A549 (cell line): ENCODE results near the gene ALKBH6. TPM values are rescaled to one million over a fixed set of nuclear protein-coding genes. Genes with fewer than 3 reads are reported as not detected.

Experiments used
- ATAC-seq, 2 experiments: fragments of 200-7000 bp in 1 of 2; fragments of >200 bp in 1 of 2; cut with Nextera tagmentation in 1 of 2; cut with Tn5 transposase in 1 of 2; 3 replicates each; pipeline versions ENCODE4 v1.8.0 to v1.9.1; 2018 to 2020; ENCODE audit warnings: mild to moderate bottlenecking in 1 of 2, moderate library complexity in 1 of 2
- CTCF ChIA-PET: fragments of 300-600 bp; sonication (Branson Sonifier 250); formaldehyde crosslinking; extraction: SDS; loops from one replicate; lab custom pipeline; 2021; ENCODE audit warnings: antibody characterized with exemption, inconsistent platforms; lab: Yijun Ruan, JAX
- POLR2A ChIA-PET: fragments of 350-600 bp; formaldehyde crosslinking; extraction: SDS; loops from one replicate; lab custom pipeline; 2021; ENCODE audit warnings: antibody characterized with exemption, inconsistent platforms; lab: Yijun Ruan, JAX
- DNase-seq, 2 experiments: peaks; one replicate each; pipeline versions ENCODE4 v3.0.0 to v3.0.0-alpha.2; 2011 to 2016; ENCODE audit warnings: low read depth in 1 of 2, low spot score in 1 of 2
- FAIRE-seq: peaks from 2 replicates; lab custom pipeline; 2011; peaks lifted over from hg19 to GRCh38; lab: Jason Lieb, UNC
- H3K27ac ChIP-seq, 2 experiments: fragments of >200 bp; sonication (Bioruptor Twin); formaldehyde crosslinking; 3 replicates each; pipeline ENCODE4 v1.5.1; 2016 to 2017
- H3K4me1 ChIP-seq: fragments of >200 bp; sonication (Bioruptor Twin); formaldehyde crosslinking; 3 replicates; pipeline ENCODE4 v1.6.1; 2016
- H3K4me2 ChIP-seq: fragments of >200 bp; sonication (Bioruptor Twin); formaldehyde crosslinking; 3 replicates; pipeline ENCODE4 v1.6.1; 2016
- H3K4me3 ChIP-seq: fragments of >200 bp; sonication (Bioruptor Twin); formaldehyde crosslinking; 3 replicates; pipeline ENCODE4 v1.5.1; 2016
- H3K9me3 ChIP-seq: fragments of >200 bp; sonication (Bioruptor Twin); formaldehyde crosslinking; 3 replicates; pipeline ENCODE4 v1.6.1; 2016
- CBX8 ChIP-seq: fragments of 200-600 bp; sonication (generic); IDR thresholded peaks from 2 replicates; pipeline ENCODE4 v1.6.1; 2016
- CHD4 ChIP-seq: fragments of 200-600 bp; sonication (generic); IDR thresholded peaks from 2 replicates; pipeline ENCODE4 v1.6.1; 2016; ENCODE audit warnings: antibody characterized with exemption, mild to moderate bottlenecking, borderline replicate concordance
- EHF ChIP-seq: fragments of 250-450 bp; sonication (Bioruptor Pico); IDR thresholded peaks from 2 replicates; pipeline ENCODE4 v1.5.0; 2020; ENCODE audit warnings: mild to moderate bottlenecking
- ESRRA ChIP-seq: fragments of 150-350 bp; IDR thresholded peaks from 2 replicates; pipeline ENCODE4 v1.6.1; 2014; ENCODE audit warnings: mild to moderate bottlenecking, low read length, borderline replicate concordance
- FOSB ChIP-seq: fragments of 250-450 bp; sonication (Bioruptor Pico); IDR thresholded peaks from 2 replicates; pipeline ENCODE4 v1.5.0; 2020; ENCODE audit warnings: mild to moderate bottlenecking, moderate library complexity
- HMGXB4 ChIP-seq: fragments of 250-450 bp; sonication (Bioruptor Pico); IDR thresholded peaks from 2 replicates; pipeline ENCODE4 v1.5.0; 2021; ENCODE audit warnings: mild to moderate bottlenecking, moderate library complexity, borderline replicate concordance
- JUN ChIP-seq, 2 experiments: fragments of >200 bp; sonication (Bioruptor Twin); formaldehyde crosslinking; IDR thresholded peaks; 2 replicates in 1 of 2; 3 replicates in 1 of 2; pipeline ENCODE4 v1.6.1; 2016 to 2017
- KDM1A ChIP-seq: fragments of 200-600 bp; sonication (generic); IDR thresholded peaks from 2 replicates; pipeline ENCODE4 v1.6.1; 2016; ENCODE audit warnings: low read depth, mild to moderate bottlenecking
- KDM5A ChIP-seq: fragments of 200-600 bp; sonication (generic); IDR thresholded peaks from 2 replicates; pipeline ENCODE4 v1.6.1; 2016; ENCODE audit warnings: antibody characterized with exemption, mild to moderate bottlenecking
- PHF8 ChIP-seq: fragments of 200-600 bp; sonication (generic); IDR thresholded peaks from 2 replicates; pipeline ENCODE4 v1.6.1; 2016; ENCODE audit warnings: low read depth, mild to moderate bottlenecking, antibody characterized with exemption, moderate library complexity, borderline replicate concordance
- POLR2A ChIP-seq: IDR thresholded peaks from 2 replicates; pipeline ENCODE4 v1.6.1; 2012; ENCODE audit warnings: mild to moderate bottlenecking, low read length
- RAD21 ChIP-seq, 2 experiments: fragments of >200 bp in 1 of 2; sonication (Bioruptor Twin) in 1 of 2; formaldehyde crosslinking in 1 of 2; IDR thresholded peaks in 1 of 2; conservative IDR thresholded peaks in 1 of 2; 2 replicates in 1 of 2; 3 replicates in 1 of 2; pipeline ENCODE4 v1.6.1; 2012 to 2018; ENCODE audit warnings: inconsistent platforms in 1 of 2
- ZC3H11A ChIP-seq: fragments of 450-650 bp; IDR thresholded peaks from 2 replicates; pipeline ENCODE4 v1.6.1; 2014; ENCODE audit warnings: antibody characterized with exemption, mild to moderate bottlenecking
- ZNF302 ChIP-seq: fragments of 250-450 bp; sonication (Bioruptor Pico); IDR thresholded peaks from 2 replicates; pipeline ENCODE4 v1.9.0; 2021; ENCODE audit warnings: inconsistent platforms, mild to moderate bottlenecking, moderate library complexity
- WGBS: methylation state at CpG from one replicate; pipeline ENCODE4 v1.1.6; 2017; ENCODE audit errors: missing lambda C conversion rate; 5-methylcytosine and 5-hydroxymethylcytosine counted together
- polyA plus RNA-seq, 4 experiments: library from polyadenylated mRNA; depleted of rRNA in 3 of 4; stranded (reverse); fragments of >200 nt; fragmentation: RNase III in 1 of 4; extraction: RNeasy Plus Mini Kit Qiagen cat#74134 plus additional on column Dnase treatment in 1 of 4; gene quantifications; 2 replicates in 3 of 4; 3 replicates in 1 of 4; pipeline ENCODE4 v1.2.3, GENCODE V29; 2011 to 2017
- TF ChIP-seq, protein P1 (sequence below): fragments of >200 bp; sonication (Bioruptor Twin); formaldehyde crosslinking; IDR thresholded peaks from 2 replicates; pipeline ENCODE4 v1.6.1; 2016

The ALKBH6 gene
- polyA plus RNA-seq, 2 of the 4 experiments (the other 2 are of a cell fraction), result 34.2 to 47.1 TPM

DNA sequence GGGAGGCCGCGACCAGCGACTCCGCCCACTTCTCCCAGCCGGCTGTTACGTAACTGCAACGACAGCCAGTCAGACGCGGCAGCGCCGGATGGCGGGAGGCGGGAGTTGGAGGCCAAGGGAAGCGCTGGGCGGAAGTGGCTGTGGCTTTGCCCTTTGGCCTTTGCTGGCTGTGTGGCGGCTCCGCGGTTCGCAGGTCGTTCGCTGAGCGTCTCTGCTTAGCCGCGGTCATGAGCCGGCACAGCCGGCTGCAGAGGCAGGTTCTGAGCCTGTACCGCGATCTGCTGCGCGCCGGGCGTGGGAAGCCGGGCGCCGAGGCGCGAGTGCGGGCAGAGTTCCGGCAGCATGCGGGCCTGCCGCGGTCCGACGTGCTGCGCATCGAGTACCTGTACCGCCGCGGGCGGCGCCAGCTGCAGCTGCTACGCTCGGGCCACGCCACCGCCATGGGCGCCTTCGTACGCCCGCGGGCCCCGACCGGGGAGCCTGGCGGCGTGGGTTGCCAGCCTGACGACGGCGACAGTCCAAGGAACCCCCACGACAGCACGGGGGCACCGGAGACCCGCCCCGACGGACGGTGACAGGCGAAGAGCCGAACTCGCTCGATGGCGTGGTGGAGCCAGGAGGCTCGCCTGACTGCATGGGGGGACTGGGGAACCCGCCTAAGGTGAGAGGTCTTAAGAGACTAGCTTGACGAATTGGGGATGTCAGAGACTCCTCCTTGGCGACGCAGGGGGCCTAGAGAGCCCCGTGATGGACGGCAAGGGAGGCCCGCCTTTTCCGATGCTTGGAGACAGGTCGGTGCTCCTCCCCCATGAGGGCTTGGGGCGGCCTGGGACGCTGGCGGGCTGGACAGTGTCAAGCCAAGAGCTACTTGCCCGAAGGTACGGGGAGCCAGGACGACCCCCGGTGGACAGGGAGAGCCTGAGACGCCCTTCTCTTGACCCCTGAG is 18.7 kb downstream of the ALKBH6 start, which contains the start of gene SDHAF1 (continued):
- TF ChIP-seq, protein P1, sequence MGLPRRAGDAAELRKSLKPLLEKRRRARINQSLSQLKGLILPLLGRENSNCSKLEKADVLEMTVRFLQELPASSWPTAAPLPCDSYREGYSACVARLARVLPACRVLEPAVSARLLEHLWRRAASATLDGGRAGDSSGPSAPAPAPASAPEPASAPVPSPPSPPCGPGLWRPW, result no peak
- TF ChIP-seq FOSB (no peak), KDM1A (no peak; the same call in 1 of the 2 replicates), CBX8 (no peak), CHD4 (no peak)

GRCh38 chr19:35993923-35994598 is 20.0 kb downstream of the ALKBH6 start:
- H3K9me3 ChIP-seq, result peaks cover 2% of the 10 kb centered on the region; the same call in 1 of the 3 replicates
- peaks cover 19% of the 10 kb centered on the region for H3K4me1 ChIP-seq
- peak overlapping the region; percentile 79 for H3K4me3 ChIP-seq
- 92% methylated on average over 49 of the region's 49 CpGs for WGBS
- POLR2A ChIA-PET, result interaction anchor here (2.4 kb wide), 1 partner anchor 15 kb away, joined by 11 read pairs; the partner anchor contains the start of gene SYNE4
- TF ChIP-seq RAD21 (conservative IDR thresholded peaks at IDR 0.05 in 1 of 2, IDR thresholded peaks at IDR 0.05 in 1 of 2) (peak in 1 of 2 experiments; percentile 22; a peak in 2 of 5 replicates), CBX8 (no peak), PHF8 (no peak), JUN (IDR thresholded peaks at IDR 0.05) (no peak), FOSB (no peak)
- TF ChIP-seq, all 56 proteins: peak for 1
- CTCF ChIA-PET, result interaction anchor here (0.7 to 1.9 kb wide), 17 partner anchors 9 to 114 kb away, joined by 3 to 5 read pairs (median 3); partner anchors contain the start of genes SYNE4 and THAP8
- no peak for DNase-seq
- peak overlapping the region; percentile 83 for H3K4me2 ChIP-seq
- H3K27ac ChIP-seq, result peak overlapping the region; percentile 88 to 90; a peak in 5 of 6 replicates
- ATAC-seq, result no peak
- no peak for FAIRE-seq

DNA sequence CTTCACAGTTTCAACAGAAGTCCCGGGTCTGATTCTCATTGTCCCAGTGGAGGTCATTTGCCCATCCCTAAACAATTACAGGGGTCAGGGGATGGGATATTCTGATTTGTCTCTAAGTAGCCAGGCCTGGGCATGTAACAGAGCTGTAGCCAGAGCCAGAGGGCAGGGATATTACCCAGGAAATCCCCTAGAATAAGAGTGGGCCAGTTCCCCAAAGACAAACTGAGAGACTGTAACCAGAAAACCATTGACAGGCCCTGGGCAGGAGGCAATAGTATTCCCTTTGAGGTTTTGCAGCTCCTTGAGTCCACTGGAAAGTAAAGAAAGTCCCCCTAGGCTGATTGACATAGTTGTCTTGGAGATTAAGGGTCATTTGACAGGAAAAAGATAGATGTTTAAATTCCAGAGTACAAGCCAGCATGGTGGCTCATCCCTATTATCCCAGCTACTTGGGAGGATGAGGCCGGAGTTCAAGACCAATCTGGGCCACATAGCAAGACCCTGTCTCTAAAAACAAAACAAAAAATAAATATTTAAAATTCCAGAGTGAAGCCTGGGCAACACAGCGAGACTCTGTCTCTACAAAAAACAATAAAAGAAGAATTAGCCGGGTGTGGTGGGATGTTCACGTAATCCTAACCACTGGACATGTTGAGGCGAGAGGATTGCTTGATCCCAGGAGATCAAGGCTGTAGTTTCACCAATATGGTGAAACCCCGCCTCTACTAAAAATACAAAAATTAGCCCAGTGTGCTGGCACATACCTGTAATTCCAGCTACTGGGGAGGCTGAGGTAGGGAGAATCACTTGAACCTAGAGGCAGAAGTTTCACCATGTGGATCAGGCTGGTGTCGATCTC is 20.9 kb downstream of the ALKBH6 start:
- no peak for DNase-seq
- Histone ChIP-seq H3K4me1 (peaks cover 15% of the 10 kb centered on the region), H3K4me3 (no peak overlapping the region), H3K27ac (no peak overlapping the region), H3K4me2 (no peak overlapping the region), H3K9me3 (peaks cover 9% of the 10 kb centered on the region; the same call in 2 of the 3 replicates)
- ATAC-seq, result no peak
- WGBS, result 84% methylated on average over 8 of the region's 8 CpGs
- TF ChIP-seq ESRRA (no peak), POLR2A (no peak), ZNF302 (CRISPR knock-in tag) (no peak), ZC3H11A (no peak), HMGXB4 (CRISPR knock-in tag) (no peak), EHF (no peak), FOSB (no peak), KDM5A (no peak)
- no peak for FAIRE-seq
- ChIA-PET POLR2A (no interaction called here), CTCF (interaction anchor here (0.6 to 2.5 kb wide), 14 partner anchors 8 to 113 kb away, joined by 3 to 10 read pairs (median 3); partner anchors contain the start of gene THAP8)
